Kidney (tissue), 14 donors: ENCODE results near the gene NLRC5. TPM values are rescaled to one million over a fixed set of nuclear protein-coding genes. Genes with fewer than 3 reads are reported as not detected.

Experiments used
- DNase-seq, 5 donors: peaks; one replicate each; pipeline ENCODE4 v3.0.0-alpha.2; 2013 to 2020
- FAIRE-seq: peaks from 2 replicates; lab custom pipeline; 2012; peaks lifted over from hg19 to GRCh38; lab: Jason Lieb, UNC
- H3K27ac ChIP-seq, 2 donors: one replicate each; pipeline ENCODE4 v1.7.0; 2013; ENCODE audit warnings: low read depth in 2 of 2, low read length in 2 of 2, inconsistent platforms in 1 of 2
- H3K27me3 ChIP-seq: one replicate; pipeline ENCODE4 v1.7.1; 2013; ENCODE audit warnings: low read length, inconsistent platforms; ENCODE audit not compliant: control insufficient read depth, insufficient read depth
- H3K36me3 ChIP-seq, 3 donors: one replicate each; pipeline versions ENCODE4 v1.7.0 to v1.7.1; 2013; ENCODE audit warnings: low read length in 3 of 3, control low read depth in 1 of 3, inconsistent platforms in 1 of 3; ENCODE audit not compliant: insufficient read depth in 3 of 3, control insufficient read depth in 2 of 3
- H3K4me1 ChIP-seq, 3 donors: one replicate each; pipeline versions ENCODE4 v1.7.0 to v1.7.1; 2013; ENCODE audit warnings: low read length in 3 of 3, inconsistent platforms in 1 of 3, low read depth in 1 of 3; ENCODE audit not compliant: control insufficient read depth in 2 of 3, insufficient read depth in 2 of 3
- H3K4me3 ChIP-seq, 3 donors: one replicate each; pipeline versions ENCODE4 v1.7.0 to v1.8.1; 2013; ENCODE audit warnings: low read length in 3 of 3, control low read depth in 1 of 3, inconsistent platforms in 1 of 3
- H3K9ac ChIP-seq, 3 donors: one replicate each; pipeline versions ENCODE4 v1.7.0 to v1.7.1; 2013; ENCODE audit warnings: low read length in 3 of 3, control low read depth in 1 of 3, inconsistent platforms in 1 of 3
- H3K9me3 ChIP-seq, 3 donors: one replicate each; pipeline versions ENCODE4 v1.7.0 to v1.7.1; 2013; ENCODE audit warnings: low read length in 3 of 3, control low read depth in 1 of 3, inconsistent platforms in 1 of 3; ENCODE audit not compliant: control insufficient read depth in 2 of 3, insufficient read depth in 1 of 3
- intact Hi-C: fragments of 100-400 bp; cut with DNase I; formaldehyde crosslinking; loops from one replicate; pipeline ENCODE4 v1.11.1; 2022
- polyA plus RNA-seq: library from polyadenylated mRNA; stranded (reverse); fragments of 350-450 nt; fragmentation: Illumina TruSeq; extraction: RNeasy Lipid Tissue Mini Kit (QIAGEN cat#74804); gene quantifications from one replicate; pipeline ENCODE4 v1.2.3, GENCODE V29; 2014; ENCODE audit warnings: low read depth, low replicate concordance; ENCODE audit not compliant: insufficient read depth
- total RNA-seq: library from RNA; stranded (reverse); fragmentation: NEBNext Ultra II Directional; extraction: Animal tissue kit (Norgen Biotek cat#: 25700); gene quantifications from one replicate; pipeline ENCODE4 v1.2.1, GENCODE V29; 2021
- TF ChIP-seq, protein P1 (sequence below): IDR thresholded peaks from 3 replicates; pipeline ENCODE4 v1.5.1; 2012; ENCODE audit warnings: mild to moderate bottlenecking, moderate library complexity, borderline replicate concordance; ENCODE audit not compliant: insufficient read depth; ENCODE audit errors: extremely low read depth
- donor health status: control.
- donor health status: control.
- donor health status: control.
- donor health status: control.
- donor health status: control.
- donor health status: DM: yes; HTN: yes; CAD: no.
- donor health status: Normal renal cell carcinoma (clear cell type).

NLRC5 gene
- total and polyA plus RNA-seq, 2 donors from 2014 or later, result 7.1 to 55.6 TPM

DNA sequence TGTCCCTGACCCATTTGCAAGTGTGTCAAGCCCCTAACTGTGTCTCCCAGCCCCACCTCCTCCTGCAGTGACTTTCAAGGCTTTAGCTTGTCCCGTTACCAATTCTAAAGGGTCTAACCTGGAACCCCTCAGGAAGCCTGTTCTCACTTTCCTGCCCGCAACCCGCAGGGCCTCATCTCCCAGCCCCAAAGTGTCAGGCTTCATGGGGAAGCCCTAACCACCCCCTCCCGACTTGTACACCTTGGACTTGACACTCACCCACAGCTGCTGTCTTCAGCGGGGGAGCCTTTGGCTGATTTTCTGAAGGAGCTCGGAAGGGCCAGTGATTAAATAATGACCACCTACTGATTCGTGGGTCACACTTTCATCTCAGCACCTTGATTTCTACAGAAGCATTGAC is 33.1 kb downstream of the NLRC5 start:
- no peak overlapping the region for H3K9ac ChIP-seq
- H3K27ac ChIP-seq, result no peak overlapping the region
- TF ChIP-seq, protein P1, sequence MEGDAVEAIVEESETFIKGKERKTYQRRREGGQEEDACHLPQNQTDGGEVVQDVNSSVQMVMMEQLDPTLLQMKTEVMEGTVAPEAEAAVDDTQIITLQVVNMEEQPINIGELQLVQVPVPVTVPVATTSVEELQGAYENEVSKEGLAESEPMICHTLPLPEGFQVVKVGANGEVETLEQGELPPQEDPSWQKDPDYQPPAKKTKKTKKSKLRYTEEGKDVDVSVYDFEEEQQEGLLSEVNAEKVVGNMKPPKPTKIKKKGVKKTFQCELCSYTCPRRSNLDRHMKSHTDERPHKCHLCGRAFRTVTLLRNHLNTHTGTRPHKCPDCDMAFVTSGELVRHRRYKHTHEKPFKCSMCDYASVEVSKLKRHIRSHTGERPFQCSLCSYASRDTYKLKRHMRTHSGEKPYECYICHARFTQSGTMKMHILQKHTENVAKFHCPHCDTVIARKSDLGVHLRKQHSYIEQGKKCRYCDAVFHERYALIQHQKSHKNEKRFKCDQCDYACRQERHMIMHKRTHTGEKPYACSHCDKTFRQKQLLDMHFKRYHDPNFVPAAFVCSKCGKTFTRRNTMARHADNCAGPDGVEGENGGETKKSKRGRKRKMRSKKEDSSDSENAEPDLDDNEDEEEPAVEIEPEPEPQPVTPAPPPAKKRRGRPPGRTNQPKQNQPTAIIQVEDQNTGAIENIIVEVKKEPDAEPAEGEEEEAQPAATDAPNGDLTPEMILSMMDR, result no peak
- H3K4me1 ChIP-seq, result no peaks in the 10 kb centered on the region
- DNase-seq (no peak), FAIRE-seq (no peak)
- H3K9me3 ChIP-seq, result no peaks in the 10 kb centered on the region
- H3K27me3 ChIP-seq, result no peaks in the 10 kb centered on the region
- H3K36me3 ChIP-seq, result peaks cover 0 to 2% (median 0%) of the 10 kb centered on the region in 3 donors
- H3K4me3 ChIP-seq, result no peak overlapping the region
- intact Hi-C loops, result no loop called here

GRCh38 chr16:57023541-57024249 is 34.3 kb downstream of the NLRC5 start:
- Histone ChIP-seq H3K4me3 (no peak overlapping the region), H3K9me3 (no peaks in the 10 kb centered on the region), H3K9ac (no peak overlapping the region), H3K27me3 (no peaks in the 10 kb centered on the region), H3K4me1 (no peaks in the 10 kb centered on the region), H3K36me3 (peaks cover 0 to 2% (median 0%) of the 10 kb centered on the region in 3 donors), H3K27ac (no peak overlapping the region)
- DNase-seq (peak in 1 of 5 donors; percentile 15), FAIRE-seq (no peak)
- intact Hi-C loops, result no loop called here
- TF ChIP-seq, protein P1, result no peak

- Histone ChIP-seq H3K27ac (no peak overlapping the region), H3K9me3 (no peaks in the 10 kb centered on the region), H3K27me3 (no peaks in the 10 kb centered on the region), H3K9ac (no peak overlapping the region), H3K4me1 (no peaks in the 10 kb centered on the region), H3K36me3 (no peaks in the 10 kb centered on the region), H3K4me3 (no peak overlapping the region)
- TF ChIP-seq, protein P1, result no peak
- DNase-seq, result no peak
- intact Hi-C loops, result no loop called here
- FAIRE-seq, result no peak
Measured at GRCh38 chr16:57024894-57025680, 35.7 kb downstream of the NLRC5 start.
